Measurements from ENCODE around the gene GALNT18.

Gene GALNT18

GRCh38 chr11:11252403-11252802 is 369.4 kb downstream of the GALNT18 start:
- no peak for DNase-seq (ENCODE audit: low spot score)
- no peak for TF ChIP-seq CTCF (IDR thresholded peaks at IDR 0.05; ENCODE audit: extremely low read depth, missing control alignments)

- DNase-seq (ENCODE audit: low spot score), result no peak
- no peak for TF ChIP-seq CTCF (IDR thresholded peaks at IDR 0.05; ENCODE audit: extremely low read depth, missing control alignments)
These were observed 370.3 kb downstream of the GALNT18 start for GRCh38 chr11:11251394-11251970.

- DNase-seq (ENCODE audit: low spot score), result no peak
- no peak for TF ChIP-seq CTCF (IDR thresholded peaks at IDR 0.05; ENCODE audit: extremely low read depth, missing control alignments)
These were observed 371.3 kb downstream of the GALNT18 start for GRCh38 chr11:11250470-11250869.

GRCh38 chr11:11247576-11247975 is 374.2 kb downstream of the GALNT18 start:
- TF ChIP-seq CTCF (IDR thresholded peaks at IDR 0.05; ENCODE audit: extremely low read depth, missing control alignments), result no peak
- DNase-seq (ENCODE audit: low spot score), result no peak

GRCh38 chr11:11247086-11247485 is 374.7 kb downstream of the GALNT18 start:
- no peak for TF ChIP-seq CTCF (IDR thresholded peaks at IDR 0.05; ENCODE audit: extremely low read depth, missing control alignments)
- DNase-seq (ENCODE audit: low spot score), result no peak

- DNase-seq (ENCODE audit: low spot score), result no peak
- no peak for TF ChIP-seq CTCF (IDR thresholded peaks at IDR 0.05; ENCODE audit: extremely low read depth, missing control alignments)
These were observed 375.6 kb downstream of the GALNT18 start for GRCh38 chr11:11246166-11246565.

- no peak for TF ChIP-seq CTCF (IDR thresholded peaks at IDR 0.05; ENCODE audit: extremely low read depth, missing control alignments)
- DNase-seq (ENCODE audit: low spot score), result no peak
These were observed 376.4 kb downstream of the GALNT18 start for GRCh38 chr11:11245453-11245852.
